ENCODE measurements around the gene ADD1.

Gene ADD1

GRCh38 chr4:2922453-2923101, 78.9 kb downstream of the ADD1 start:
- peak; percentile 41 for DNase-seq (ENCODE audit: low spot score)

GRCh38 chr4:2923141-2923551, 79.5 kb downstream of the ADD1 start:
- DNase-seq (ENCODE audit: low spot score) = peak; percentile 43

- no peak for DNase-seq (ENCODE audit: low spot score)
Observed at GRCh38 chr4:2923668-2924173, 80.1 kb downstream of the ADD1 start.

GRCh38 chr4:2924286-2924685, 80.6 kb downstream of the ADD1 start:
- no peak for DNase-seq (ENCODE audit: low spot score)

- peak; percentile 53 for DNase-seq (ENCODE audit: low spot score)
Observed at GRCh38 chr4:2924765-2925301, 81.2 kb downstream of the ADD1 start.

GRCh38 chr4:2925496-2925895, 81.9 kb downstream of the ADD1 start:
- no peak for DNase-seq (ENCODE audit: low spot score)

- no peak for DNase-seq (ENCODE audit: low spot score)
Observed at GRCh38 chr4:2925931-2926860, 82.6 kb downstream of the ADD1 start.

- DNase-seq (ENCODE audit: low spot score) = no peak
Observed at GRCh38 chr4:2927016-2927695, 83.5 kb downstream of the ADD1 start.

GRCh38 chr4:2927696-2928075, 84.0 kb downstream of the ADD1 start:
- DNase-seq (ENCODE audit: low spot score) = no peak

- no peak for DNase-seq (ENCODE audit: low spot score)
Observed at GRCh38 chr4:2928242-2929176, 84.9 kb downstream of the ADD1 start.

- DNase-seq (ENCODE audit: low spot score) = no peak
Observed at GRCh38 chr4:2929469-2929868, 85.8 kb downstream of the ADD1 start.

GRCh38 chr4:2930135-2930757, 86.6 kb downstream of the ADD1 start:
- no peak for DNase-seq (ENCODE audit: low spot score)

GRCh38 chr4:2930758-2931511, 87.3 kb downstream of the ADD1 start:
- no peak for DNase-seq (ENCODE audit: low spot score)

- DNase-seq (ENCODE audit: low spot score) = no peak
Observed at GRCh38 chr4:2931512-2932301, 88.1 kb downstream of the ADD1 start.

- DNase-seq (ENCODE audit: low spot score) = no peak
Observed at GRCh38 chr4:2932321-2932950, 88.8 kb downstream of the ADD1 start.

GRCh38 chr4:2932951-2933565, 89.4 kb downstream of the ADD1 start:
- DNase-seq (ENCODE audit: low spot score) = no peak

- no peak for DNase-seq (ENCODE audit: low spot score)
Observed at GRCh38 chr4:2933566-2934076, 90.0 kb downstream of the ADD1 start.

All from kidney tubule cell (primary cell).